OCI-LY7 (cell line): Measurements from ENCODE around the gene NCAN. TPM values are rescaled to one million over a fixed set of nuclear protein-coding genes. Genes with fewer than 3 reads are reported as not detected.

Experiments used
- BruUV-seq: library from RNA; stranded (reverse); fragments of 400-500 nt; replicated peaks from 2 replicates; lab custom pipeline; 2021; lab: Mats Ljungman, UMichigan
- CTCF ChIA-PET: fragments of 300-600 bp; sonication (Branson Sonifier 250); formaldehyde crosslinking; loops from one replicate; lab custom pipeline; 2022; ENCODE audit warnings: antibody characterized with exemption; ENCODE audit not compliant: unreplicated experiment; lab: Charles Lee
- POLR2A ChIA-PET: fragments of 300-600 bp; sonication (Branson Sonifier 250); formaldehyde crosslinking; loops from one replicate; lab custom pipeline; 2022; ENCODE audit warnings: antibody characterized with exemption; lab: Charles Lee
- DNase-seq: peaks from one replicate; pipeline ENCODE4 v3.0.0-alpha.2; 2015; ENCODE audit warnings: low spot score
- H2AFZ ChIP-seq: fragments of 200-600 bp; sonication (generic), shearing (Covaris generic); 2 replicates; pipeline ENCODE4 v1.6.1; 2014; ENCODE audit warnings: mild to moderate bottlenecking, antibody characterized with exemption, low read length, moderate library complexity
- H3K27ac ChIP-seq: fragments of 200-600 bp; sonication (generic); 2 replicates; pipeline ENCODE4 v1.5.1; 2014; ENCODE audit warnings: mixed run types, low read depth, mild to moderate bottlenecking, moderate library complexity, low read length, inconsistent platforms; ENCODE audit not compliant: poor library complexity, severe bottlenecking
- H3K36me3 ChIP-seq: fragments of 200-600 bp; sonication (generic); 2 replicates; pipeline ENCODE4 v1.6.1; 2014; ENCODE audit warnings: mild to moderate bottlenecking, antibody characterized with exemption, low read length, moderate library complexity, mixed read lengths; ENCODE audit not compliant: insufficient read depth
- H3K4me1 ChIP-seq: fragments of 200-600 bp; sonication (generic); 2 replicates; pipeline ENCODE4 v1.5.1; 2014; ENCODE audit warnings: mild to moderate bottlenecking, low read length; ENCODE audit not compliant: insufficient read depth, poor library complexity, severe bottlenecking
- H3K4me2 ChIP-seq: fragments of 200-600 bp; sonication (generic); 2 replicates; pipeline ENCODE4 v1.6.1; 2014; ENCODE audit warnings: mild to moderate bottlenecking, low read length
- H3K4me3 ChIP-seq: fragments of 200-600 bp; sonication (generic); 2 replicates; pipeline ENCODE4 v1.5.1; 2014; ENCODE audit warnings: mild to moderate bottlenecking, low read depth, low read length; ENCODE audit not compliant: poor library complexity, severe bottlenecking
- H3K79me2 ChIP-seq: fragments of 200-600 bp; sonication (generic); 2 replicates; pipeline ENCODE4 v1.6.1; 2016; ENCODE audit warnings: low read depth, mild to moderate bottlenecking, low read length, moderate library complexity, mixed read lengths; ENCODE audit not compliant: insufficient read depth
- H3K9me2 ChIP-seq: fragments of 200-600 bp; sonication (generic); 2 replicates; pipeline ENCODE4 v1.6.1; 2016; ENCODE audit warnings: mild to moderate bottlenecking, low read length, mixed read lengths; ENCODE audit not compliant: insufficient read depth
- H3K9me3 ChIP-seq: fragments of 200-600 bp; sonication (generic); 2 replicates; pipeline ENCODE4 v1.6.1; 2014; ENCODE audit warnings: mild to moderate bottlenecking, mixed run types, low read length, mixed read lengths
- H4K20me1 ChIP-seq: fragments of 200-600 bp; sonication (generic); 2 replicates; pipeline ENCODE4 v1.6.1; 2014; ENCODE audit warnings: mild to moderate bottlenecking, antibody characterized with exemption, low read length, moderate library complexity, mixed read lengths; ENCODE audit not compliant: insufficient read depth
- EZH2phosphoT487 ChIP-seq: fragments of 200-600 bp; sonication (generic); IDR thresholded peaks from 2 replicates; pipeline ENCODE4 v1.6.1; 2018; ENCODE audit warnings: low read depth, borderline replicate concordance, mild to moderate bottlenecking, mixed run types, antibody characterized with exemption, low read length, moderate library complexity, mixed read lengths
- intact Hi-C: fragments of 100-400 bp; cut with micrococcal nuclease; formaldehyde crosslinking; loops from one replicate; pipeline ENCODE4 v1.10.0; 2022; ENCODE audit not compliant: unreplicated experiment
- total RNA-seq, 2 experiments: library from RNA; depleted of rRNA in 1 of 2; stranded (reverse); fragments of >200 nt in 1 of 2; shearing (Covaris generic) in 1 of 2; gene quantifications; 2 replicates each; pipeline ENCODE4 v1.2.3, GENCODE V29; 2014 to 2022
- TF ChIP-seq, protein P1 (sequence below): fragments of 200-600 bp; sonication (generic); conservative IDR thresholded peaks from 2 replicates; pipeline ENCODE4 v1.5.1; 2014; ENCODE audit warnings: mild to moderate bottlenecking, antibody characterized with exemption, low read length, moderate library complexity, mixed read lengths

Gene NCAN
- total RNA-seq, 2 experiments from 2014 or later = not detected

DNA sequence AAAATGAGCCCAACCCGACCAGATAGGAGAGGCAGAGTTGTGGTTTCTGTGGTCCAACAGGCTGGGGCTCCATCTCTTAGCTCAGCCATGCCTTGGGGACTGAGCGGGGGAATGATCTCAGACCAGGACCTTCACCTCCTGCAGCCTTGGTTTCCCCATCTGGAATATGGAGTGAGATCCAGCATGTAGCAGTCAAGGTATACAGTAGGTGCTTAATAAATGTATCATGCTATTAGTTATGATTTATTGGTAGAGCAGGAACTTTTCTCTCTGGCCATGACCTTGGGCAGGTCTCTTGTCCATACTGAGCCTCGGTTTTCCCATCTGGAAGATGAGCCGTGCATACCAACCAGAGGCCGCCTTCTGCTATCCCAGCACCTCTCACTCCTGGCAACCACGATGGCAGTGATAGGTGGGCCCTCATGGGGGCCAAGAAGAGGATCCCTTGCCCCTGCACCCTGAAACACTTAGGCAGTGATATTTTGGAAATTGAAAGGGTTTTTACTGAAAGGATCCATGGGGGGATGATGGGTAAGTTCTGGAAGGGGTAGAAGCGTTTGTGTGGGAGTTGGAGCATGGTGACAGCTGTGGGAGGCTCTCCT, 52.2 kb downstream of the NCAN start:
- no peaks in the 10 kb centered on the region for H3K9me2 ChIP-seq
- H3K4me1 ChIP-seq = no peaks in the 10 kb centered on the region
- H3K36me3 ChIP-seq = no peaks in the 10 kb centered on the region
- no peak overlapping the region for H2AFZ ChIP-seq
- intact Hi-C loops = no loop called here
- TF ChIP-seq, protein P1, sequence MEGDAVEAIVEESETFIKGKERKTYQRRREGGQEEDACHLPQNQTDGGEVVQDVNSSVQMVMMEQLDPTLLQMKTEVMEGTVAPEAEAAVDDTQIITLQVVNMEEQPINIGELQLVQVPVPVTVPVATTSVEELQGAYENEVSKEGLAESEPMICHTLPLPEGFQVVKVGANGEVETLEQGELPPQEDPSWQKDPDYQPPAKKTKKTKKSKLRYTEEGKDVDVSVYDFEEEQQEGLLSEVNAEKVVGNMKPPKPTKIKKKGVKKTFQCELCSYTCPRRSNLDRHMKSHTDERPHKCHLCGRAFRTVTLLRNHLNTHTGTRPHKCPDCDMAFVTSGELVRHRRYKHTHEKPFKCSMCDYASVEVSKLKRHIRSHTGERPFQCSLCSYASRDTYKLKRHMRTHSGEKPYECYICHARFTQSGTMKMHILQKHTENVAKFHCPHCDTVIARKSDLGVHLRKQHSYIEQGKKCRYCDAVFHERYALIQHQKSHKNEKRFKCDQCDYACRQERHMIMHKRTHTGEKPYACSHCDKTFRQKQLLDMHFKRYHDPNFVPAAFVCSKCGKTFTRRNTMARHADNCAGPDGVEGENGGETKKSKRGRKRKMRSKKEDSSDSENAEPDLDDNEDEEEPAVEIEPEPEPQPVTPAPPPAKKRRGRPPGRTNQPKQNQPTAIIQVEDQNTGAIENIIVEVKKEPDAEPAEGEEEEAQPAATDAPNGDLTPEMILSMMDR = no peak
- TF ChIP-seq EZH2phosphoT487 = no peak
- no peaks in the 10 kb centered on the region for H3K79me2 ChIP-seq
- no peaks in the 10 kb centered on the region for H3K9me3 ChIP-seq
- no TSS peak for BruUV-seq
- DNase-seq = no peak
- POLR2A ChIA-PET = no interaction called here
- H3K27ac ChIP-seq = no peak overlapping the region
- no peak overlapping the region for H3K4me2 ChIP-seq
- H3K4me3 ChIP-seq = no peak overlapping the region
- H4K20me1 ChIP-seq = no peaks in the 10 kb centered on the region
- CTCF ChIA-PET = no interaction called here

DNA sequence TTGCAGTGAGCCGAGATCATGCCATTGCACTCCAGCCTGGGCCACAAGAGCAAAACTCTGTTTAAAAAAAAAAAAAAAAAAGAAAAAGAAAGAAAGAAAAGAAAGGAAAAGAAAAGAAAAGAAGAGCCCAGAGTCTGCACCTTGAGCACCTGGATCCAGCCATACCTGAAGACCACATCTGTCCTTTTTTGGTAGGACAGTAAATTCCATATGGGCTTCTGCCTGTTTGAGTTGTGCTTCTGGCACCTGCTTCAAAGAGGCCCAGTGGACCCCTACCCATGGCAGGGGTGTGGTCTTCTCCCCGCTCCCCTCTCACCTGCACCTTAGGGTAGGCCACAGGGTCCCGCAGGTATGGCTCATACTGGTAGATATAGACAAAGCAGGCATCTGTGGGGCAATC, 55.5 kb downstream of the NCAN start:
- Histone ChIP-seq H3K4me2 (no peak overlapping the region), H3K36me3 (no peaks in the 10 kb centered on the region), H3K27ac (no peak overlapping the region), H3K9me3 (no peaks in the 10 kb centered on the region), H3K4me3 (no peak overlapping the region), H3K4me1 (no peaks in the 10 kb centered on the region), H3K9me2 (no peaks in the 10 kb centered on the region), H3K79me2 (no peaks in the 10 kb centered on the region), H4K20me1 (no peaks in the 10 kb centered on the region), H2AFZ (no peak overlapping the region)
- BruUV-seq = no TSS peak
- CTCF ChIA-PET = no interaction called here
- TF ChIP-seq, protein P1 = no peak
- TF ChIP-seq EZH2phosphoT487 = no peak
- intact Hi-C loops = no loop called here
- DNase-seq = no peak
- POLR2A ChIA-PET = no interaction called here

DNA sequence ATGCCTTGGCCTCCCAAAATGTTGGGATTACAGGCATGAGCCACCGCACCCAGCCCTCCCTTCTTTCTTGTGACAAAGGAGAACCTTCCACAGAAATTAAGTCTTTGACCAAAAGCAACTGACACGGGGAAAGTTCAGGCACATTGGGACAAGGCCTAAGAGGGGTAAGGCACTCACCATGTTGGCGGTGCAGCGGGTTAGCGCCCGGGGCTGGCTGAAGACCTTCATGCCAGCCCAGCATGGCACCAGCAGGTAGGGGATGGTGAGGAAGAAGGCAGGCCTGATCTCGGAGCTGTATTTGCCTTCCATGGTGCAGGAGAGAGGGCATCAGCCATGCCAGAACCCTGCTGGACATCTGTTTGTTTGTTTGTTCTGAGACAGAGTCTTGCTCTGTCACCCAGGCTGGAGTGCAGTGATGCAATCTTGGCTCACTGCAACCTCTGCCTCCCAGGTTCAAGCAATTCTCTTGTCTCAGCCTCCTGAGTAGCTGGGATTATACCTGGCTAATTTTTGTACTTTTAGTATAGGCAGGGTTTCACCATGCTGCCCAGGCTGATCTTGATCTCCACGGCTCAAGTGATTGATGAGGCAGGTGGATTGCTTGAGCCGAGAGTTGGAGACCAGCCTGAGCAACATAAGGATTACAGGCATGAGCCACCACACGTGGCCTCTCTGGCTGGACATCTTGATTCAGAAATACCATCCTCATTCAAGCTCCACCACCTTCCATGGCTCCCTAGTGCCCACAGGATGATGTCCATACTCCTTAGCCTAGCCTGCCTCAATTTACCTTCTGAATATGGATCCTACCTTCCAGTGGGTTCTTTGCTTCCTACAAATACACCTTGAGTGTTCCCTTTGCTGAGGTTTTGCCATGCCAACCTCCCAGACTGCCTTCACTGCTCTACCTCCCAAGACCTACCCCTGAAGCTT, 57.0 kb downstream of the NCAN start:
- H4K20me1 ChIP-seq = no peaks in the 10 kb centered on the region
- POLR2A ChIA-PET = interaction anchor here (0.6 kb wide), 1 partner anchor 119 kb away, joined by 4 read pairs; no protein-coding TSS in a partner anchor
- H3K36me3 ChIP-seq = no peaks in the 10 kb centered on the region
- no peak overlapping the region for H2AFZ ChIP-seq
- no peaks in the 10 kb centered on the region for H3K9me3 ChIP-seq
- H3K79me2 ChIP-seq = no peaks in the 10 kb centered on the region
- H3K4me2 ChIP-seq = no peak overlapping the region
- no TSS peak for BruUV-seq
- H3K4me1 ChIP-seq = no peaks in the 10 kb centered on the region
- H3K4me3 ChIP-seq = no peak overlapping the region
- no peaks in the 10 kb centered on the region for H3K9me2 ChIP-seq
- TF ChIP-seq EZH2phosphoT487 = no peak
- TF ChIP-seq, protein P1 = no peak
- intact Hi-C loops = no loop called here
- CTCF ChIA-PET = no interaction called here
- H3K27ac ChIP-seq = no peak overlapping the region
- no peak for DNase-seq
